Measurements from ENCODE around the gene SLC12A6.

Gene SLC12A6

GRCh38 chr15:34342737-34343575 lies 5.4 kb upstream of the SLC12A6 start, which contains the start of the genes NOP10 and NUTM1 (continued):
- TF ChIP-seq TSHZ1 (tag by site-specific recombination; IDR thresholded peaks at IDR 0.05; ENCODE audit: borderline replicate concordance) = peak; percentile 19; the same call in 1 of the 2 replicates
- peak; percentile 48; the same call in 1 of the 2 replicates for TF ChIP-seq SP3 (tag by site-specific recombination; IDR thresholded peaks at IDR 0.05)
- TF ChIP-seq ZBTB44 (tag by site-specific recombination; IDR thresholded peaks at IDR 0.05) = peak; percentile 76
- TF ChIP-seq ZBTB49 (tag by site-specific recombination; IDR thresholded peaks at IDR 0.05; ENCODE audit: low read depth) = no peak
- peak; percentile 55 for TF ChIP-seq ZXDB (tag by site-specific recombination; IDR thresholded peaks at IDR 0.05)
- TF ChIP-seq ZFP37 (tag by site-specific recombination; IDR thresholded peaks at IDR 0.05) = 0 out of 2 replicates have a peak, but pooled peaks have one; percentile 40
- TF ChIP-seq MZF1 (tag by site-specific recombination; IDR thresholded peaks at IDR 0.05; ENCODE audit: borderline replicate concordance) = peak; percentile 63; the same call in 1 of the 2 replicates
- TF ChIP-seq ZNF830 (tag by site-specific recombination; IDR thresholded peaks at IDR 0.05; ENCODE audit: low read depth) = no peak
- peak; percentile 84 for TF ChIP-seq ZBTB21 (tag by site-specific recombination; IDR thresholded peaks at IDR 0.05)
- TF ChIP-seq BCL11B (tag by site-specific recombination; IDR thresholded peaks at IDR 0.05; ENCODE audit: low read depth) = no peak
- peak; percentile 84 for TF ChIP-seq ZNF335 (tag by site-specific recombination; conservative IDR thresholded peaks at IDR 0.05)
- no peak for TF ChIP-seq ZSCAN5A (tag by site-specific recombination; IDR thresholded peaks at IDR 0.05)
- no peak for TF ChIP-seq ZNF211 (tag by site-specific recombination; IDR thresholded peaks at IDR 0.05; ENCODE audit: low read depth)
- TF ChIP-seq ZNF707 (tag by site-specific recombination; IDR thresholded peaks at IDR 0.05) = no peak
- peak; percentile 55; the same call in 1 of the 2 replicates for TF ChIP-seq PATZ1 (tag by site-specific recombination; IDR thresholded peaks at IDR 0.05)
- TF ChIP-seq ZNF202 (tag by site-specific recombination; IDR thresholded peaks at IDR 0.05; ENCODE audit: borderline replicate concordance) = no peak
- TF ChIP-seq ZNF544 (tag by site-specific recombination; IDR thresholded peaks at IDR 0.05) = no peak
- TF ChIP-seq ZNF654 (tag by site-specific recombination; IDR thresholded peaks at IDR 0.05; ENCODE audit: low read depth) = peak; percentile 60
- no peak for TF ChIP-seq ZNF140 (tag by site-specific recombination; IDR thresholded peaks at IDR 0.05)
- no peak for TF ChIP-seq PRDM6 (tag by site-specific recombination; IDR thresholded peaks at IDR 0.05)
- TF ChIP-seq KLF8 (tag by site-specific recombination; IDR thresholded peaks at IDR 0.05) = peak; percentile 56; the same call in 1 of the 2 replicates
- no peak for TF ChIP-seq ZNF394 (tag by site-specific recombination; IDR thresholded peaks at IDR 0.05; ENCODE audit: borderline replicate concordance)
- no peak for TF ChIP-seq ZFP3 (tag by site-specific recombination; IDR thresholded peaks at IDR 0.05; ENCODE audit: low read depth)
- TF ChIP-seq ZNF146 (tag by site-specific recombination; IDR thresholded peaks at IDR 0.05) = no peak
- peak; percentile 51; the same call in 1 of the 2 replicates for TF ChIP-seq ZBTB48 (tag by site-specific recombination; IDR thresholded peaks at IDR 0.05)
- TF ChIP-seq IKZF3 (tag by site-specific recombination; IDR thresholded peaks at IDR 0.05) = peak; percentile 29; the same call in 1 of the 2 replicates
